ENCODE results near the gene CYP3A7. TPM values are rescaled to one million over a fixed set of nuclear protein-coding genes. Genes with fewer than 3 reads are reported as not detected.
"Not testable (repeated sequence)": the region's sequence is repeated elsewhere in the genome, so short reads cannot be mapped to it uniquely, and the experiment has no call there.

The CYP3A7 gene
- total RNA-seq, 2 donors from 2014 or later, result 0.34 to 0.39 TPM

DNA sequence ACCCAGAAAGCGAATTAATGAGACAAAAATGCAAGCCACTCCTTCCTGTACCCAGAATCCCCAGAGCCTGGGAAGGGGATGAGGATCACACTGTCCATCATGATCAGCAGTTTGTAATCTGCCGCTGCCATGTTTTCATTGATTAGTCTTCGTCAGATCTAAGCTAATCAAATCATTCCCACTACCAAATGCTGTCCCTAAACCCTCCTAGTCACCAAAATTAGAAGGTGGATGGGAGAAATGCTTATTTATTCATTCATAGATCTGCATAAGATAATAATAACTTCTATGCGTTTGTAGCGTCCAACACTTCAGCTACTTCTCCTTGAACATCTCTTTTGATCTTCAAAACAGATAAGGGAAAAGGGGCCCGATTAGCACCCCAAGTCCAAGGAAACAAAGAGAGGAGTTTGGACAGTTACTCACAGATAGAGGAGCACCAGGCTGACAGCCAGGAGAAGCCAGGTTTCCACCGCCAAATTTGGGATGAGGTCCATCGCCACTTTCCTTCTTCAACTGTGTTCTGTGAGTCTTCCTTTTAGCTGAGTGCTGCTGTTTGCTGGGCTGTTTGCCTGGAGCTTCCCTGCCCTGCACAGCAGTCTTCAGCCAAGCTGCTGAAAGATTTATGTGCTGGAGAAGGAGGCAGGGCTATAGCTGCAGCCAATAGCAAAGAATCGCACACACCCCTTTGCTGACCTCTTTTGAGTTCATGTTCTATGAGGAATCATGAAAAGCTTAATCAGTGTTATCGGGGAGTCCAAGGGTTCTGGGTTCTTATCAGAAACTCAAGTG lies 55.4 kb downstream of the CYP3A7 start, which contains the start of gene CYP3A5:
Gene CYP3A5, minus strand, starts transcription at position 597 of the 792 bp plus-strand sequence. Its CDS starts 100 bp downstream, at position 497.
- ATAC-seq, result peak; percentile 86
- DNase-seq, result peak; percentile 73 to 77
- intact Hi-C loops (cut with DNase I, micrococcal nuclease), result no loop called here

DNA sequence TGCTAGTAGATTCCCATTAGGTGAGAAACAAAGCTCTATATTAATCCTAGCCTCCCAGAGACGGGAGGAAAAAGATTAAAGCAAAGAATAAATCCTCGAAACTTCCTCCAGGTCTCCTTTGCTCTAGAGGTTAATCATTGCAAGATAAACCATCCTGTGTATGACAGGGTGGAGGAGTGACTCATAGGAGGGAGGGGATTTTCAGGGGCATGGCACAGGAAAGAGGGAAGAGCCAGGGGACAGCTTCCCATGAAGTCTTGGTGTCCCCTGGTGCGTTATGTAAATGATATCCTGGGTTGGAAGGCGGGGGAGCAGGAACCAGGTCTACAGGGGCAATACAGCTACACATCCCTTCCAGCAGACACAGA lies 56.0 kb downstream of the CYP3A7 start:
- intact Hi-C loops (cut with DNase I, micrococcal nuclease), result no loop called here
- peak; percentile 92 for ATAC-seq

DNA sequence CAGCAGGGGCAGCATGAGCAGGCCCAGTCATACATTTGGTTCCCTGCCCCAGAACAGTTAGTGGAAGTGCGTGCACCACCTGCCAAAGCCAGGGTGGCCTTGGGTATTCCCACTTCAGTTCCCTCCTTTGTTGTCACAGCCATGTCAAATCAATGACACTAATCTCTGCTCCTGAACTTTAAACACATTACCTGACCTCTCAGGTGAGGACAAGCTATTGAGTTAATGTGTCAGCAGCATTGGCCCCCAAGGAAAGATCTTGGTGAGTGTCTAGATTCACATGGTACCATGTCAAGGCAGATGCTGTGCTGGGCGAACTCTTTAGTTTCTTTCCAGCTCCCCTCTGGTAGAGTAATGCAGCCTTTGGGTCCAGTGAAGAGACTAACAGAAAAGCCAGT lies 57.3 kb downstream of the CYP3A7 start:
- intact Hi-C loops (cut with DNase I, micrococcal nuclease), result no loop called here
- no peak for DNase-seq
- no peak for ATAC-seq

More for the DNA sequence above, 56.0 kb downstream of the CYP3A7 start:
- peak; percentile 46 to 72 for DNase-seq

DNA sequence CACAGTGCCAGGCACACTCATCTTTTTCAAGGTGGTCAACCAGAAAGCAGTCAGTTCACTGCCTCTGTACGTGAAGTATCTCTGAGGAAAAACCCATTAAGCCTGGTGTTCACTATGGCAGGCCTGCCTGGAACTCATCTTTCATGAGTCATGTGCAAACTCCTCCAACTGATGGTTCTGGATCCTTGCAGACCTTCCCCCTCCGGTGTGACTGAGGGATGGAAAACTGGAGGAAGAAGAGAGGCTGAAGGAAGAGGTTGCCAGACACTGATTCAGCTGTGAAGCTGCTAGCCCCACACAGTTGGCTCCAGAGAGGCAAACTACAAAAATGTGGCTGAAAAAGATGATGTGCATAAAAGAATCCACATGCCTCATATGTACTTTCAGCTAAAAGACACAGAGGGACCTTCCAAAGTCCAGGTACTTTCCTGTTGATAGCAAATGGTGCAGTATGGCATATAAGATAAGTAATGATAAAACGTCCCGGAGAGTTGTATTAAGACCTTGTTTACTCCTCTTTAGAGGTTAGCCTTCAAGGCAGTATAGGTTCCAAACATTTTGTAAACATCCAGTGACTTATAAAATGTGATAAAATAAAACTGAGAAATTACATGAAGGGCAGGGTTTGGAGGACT lies 57.9 kb downstream of the CYP3A7 start:
- intact Hi-C loops (cut with DNase I, micrococcal nuclease), result no loop called here
- DNase-seq (no peak), ATAC-seq (no peak)

DNA sequence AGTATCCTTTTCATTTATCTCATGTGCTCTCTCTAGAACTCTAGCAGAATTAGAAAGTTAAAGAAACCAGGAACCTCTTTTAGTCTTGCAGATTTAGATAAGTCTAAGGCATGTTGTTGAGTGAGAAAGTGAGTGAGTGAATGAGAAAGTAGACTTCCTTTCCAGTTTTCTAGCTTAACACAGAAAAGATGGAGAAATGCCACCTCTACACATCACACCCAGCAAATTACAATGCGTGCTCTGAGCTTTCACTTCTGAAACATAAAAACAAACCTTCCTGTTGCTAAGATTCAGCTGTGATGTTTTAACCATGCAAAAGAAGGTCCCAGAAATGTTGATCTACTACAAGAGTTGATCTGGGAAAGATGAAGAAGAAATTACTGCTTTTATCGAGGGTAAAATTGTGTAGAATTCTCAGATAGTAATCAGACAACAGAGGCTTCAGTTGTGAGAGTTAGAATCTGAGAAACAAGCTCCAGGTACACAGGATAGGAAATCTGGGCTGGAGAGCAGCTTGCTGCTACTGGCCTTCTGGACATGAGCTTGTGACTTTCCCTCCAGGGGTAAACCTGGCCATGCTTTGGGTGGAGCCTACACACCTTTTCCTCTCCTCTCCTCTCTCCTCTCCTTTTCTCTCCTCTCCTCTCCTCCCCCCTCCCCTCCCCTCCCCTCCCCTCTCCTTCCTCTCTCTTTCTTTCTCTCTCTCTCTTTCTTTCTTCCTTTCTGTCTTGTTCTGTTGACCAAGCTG lies 59.8 kb downstream of the CYP3A7 start:
- DNase-seq (no peak), ATAC-seq (no peak)
- intact Hi-C loops (cut with DNase I, micrococcal nuclease), result no loop called here

DNA sequence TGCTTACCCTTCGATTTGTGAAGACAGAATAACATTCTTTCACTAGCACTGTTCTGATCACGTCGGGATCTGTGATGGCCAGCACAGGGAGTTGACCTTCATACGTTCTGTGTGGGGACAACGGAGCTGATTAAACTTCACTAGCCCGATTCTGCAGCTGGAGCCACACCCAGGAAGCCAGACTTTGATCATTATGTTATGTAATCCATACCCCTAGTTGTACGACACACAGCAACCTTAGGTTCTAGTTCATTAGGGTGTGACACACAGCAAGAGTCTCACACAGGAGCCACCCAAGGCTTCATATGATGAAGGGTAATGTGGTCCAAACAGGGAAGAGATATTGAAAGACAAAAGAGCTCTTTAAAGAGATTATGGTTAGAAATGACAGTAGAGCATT lies 62.4 kb downstream of the CYP3A7 start:
- DNase-seq (no peak), ATAC-seq (peak; percentile 80)
- intact Hi-C loops (cut with DNase I, micrococcal nuclease), result no loop called here

DNA sequence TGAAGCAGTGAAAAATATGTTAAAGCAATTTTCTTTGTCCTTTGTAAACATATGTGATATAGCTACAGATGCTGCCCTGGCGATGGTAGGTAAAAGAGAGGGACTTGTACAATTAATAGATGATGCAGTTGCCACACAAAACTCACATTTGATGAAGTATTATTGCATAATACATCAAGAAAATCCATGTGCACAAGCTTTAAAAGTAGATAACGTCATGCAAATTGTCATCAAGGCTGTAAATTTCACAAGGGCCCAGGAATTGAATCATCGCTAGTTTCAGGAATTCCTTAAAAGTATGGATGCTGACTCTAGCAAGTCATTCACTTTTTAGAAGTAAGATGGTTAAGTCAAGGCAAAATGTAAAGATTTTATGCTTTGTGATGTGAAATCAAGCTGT lies 65.2 kb downstream of the CYP3A7 start:
- DNase-seq (no peak), ATAC-seq (no peak)
- intact Hi-C loops (cut with DNase I, micrococcal nuclease), result no loop called here

DNA sequence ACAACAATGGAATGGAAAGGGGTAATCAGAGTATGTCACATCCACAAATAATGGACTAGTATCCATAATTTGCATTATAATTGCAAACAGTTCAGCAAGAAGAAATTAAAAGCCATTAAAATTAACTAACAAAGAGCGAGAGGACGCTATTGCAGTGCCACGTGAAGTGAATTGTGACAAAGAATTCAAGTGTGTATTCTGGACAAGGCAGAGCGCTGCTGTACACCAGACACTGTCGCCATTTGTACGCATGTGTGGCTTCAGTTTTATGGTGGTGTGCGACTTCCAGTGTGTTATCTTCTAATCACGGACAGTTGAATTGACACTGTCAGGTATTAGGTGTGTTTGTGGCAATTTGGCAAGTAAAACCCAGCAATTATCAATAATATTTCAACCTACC lies 66.5 kb downstream of the CYP3A7 start:
- intact Hi-C loops (cut with DNase I, micrococcal nuclease), result no loop called here
- no peak for DNase-seq
- no peak for ATAC-seq

DNA sequence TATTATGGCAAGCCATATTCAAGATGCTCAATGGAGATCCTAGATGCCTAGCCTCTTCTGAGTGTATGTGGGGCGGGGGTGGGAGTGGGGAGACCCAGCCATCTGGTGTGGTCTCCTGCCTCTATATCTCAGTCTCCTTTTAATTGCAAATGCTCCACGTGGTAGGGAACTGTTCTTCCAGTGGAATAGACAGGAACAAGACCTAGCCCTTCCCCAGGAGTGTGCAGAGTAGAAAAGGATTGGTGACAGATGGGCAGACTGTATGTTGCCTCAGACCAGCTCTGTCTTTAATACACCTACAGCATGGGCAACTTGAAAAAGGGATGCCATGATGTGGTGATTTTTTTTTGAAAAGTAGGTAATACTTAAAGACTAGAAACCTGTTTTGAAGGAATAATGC lies 67.8 kb downstream of the CYP3A7 start:
- DNase-seq (no peak), ATAC-seq (no peak)
- intact Hi-C loops (cut with DNase I, micrococcal nuclease), result no loop called here

DNA sequence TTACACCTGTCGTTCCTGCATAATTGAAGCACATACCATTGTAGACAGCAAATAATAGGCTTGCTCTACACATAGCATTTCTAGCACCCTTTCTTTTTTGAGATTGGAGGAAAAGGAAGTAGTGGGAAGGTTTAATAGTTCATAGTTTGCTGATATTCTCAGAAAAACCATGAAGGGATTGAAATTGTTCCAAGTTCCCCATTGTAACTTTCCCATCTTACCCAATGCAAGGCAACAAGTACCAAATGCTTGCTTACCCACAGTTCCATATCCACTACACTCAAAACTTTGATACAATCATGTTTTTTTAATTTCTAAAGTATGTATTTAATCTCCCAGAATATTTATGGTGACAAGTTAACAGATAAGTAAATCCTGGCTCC lies 69.0 kb downstream of the CYP3A7 start:
- ATAC-seq, result no peak
- intact Hi-C loops (cut with DNase I, micrococcal nuclease), result no loop called here

DNA sequence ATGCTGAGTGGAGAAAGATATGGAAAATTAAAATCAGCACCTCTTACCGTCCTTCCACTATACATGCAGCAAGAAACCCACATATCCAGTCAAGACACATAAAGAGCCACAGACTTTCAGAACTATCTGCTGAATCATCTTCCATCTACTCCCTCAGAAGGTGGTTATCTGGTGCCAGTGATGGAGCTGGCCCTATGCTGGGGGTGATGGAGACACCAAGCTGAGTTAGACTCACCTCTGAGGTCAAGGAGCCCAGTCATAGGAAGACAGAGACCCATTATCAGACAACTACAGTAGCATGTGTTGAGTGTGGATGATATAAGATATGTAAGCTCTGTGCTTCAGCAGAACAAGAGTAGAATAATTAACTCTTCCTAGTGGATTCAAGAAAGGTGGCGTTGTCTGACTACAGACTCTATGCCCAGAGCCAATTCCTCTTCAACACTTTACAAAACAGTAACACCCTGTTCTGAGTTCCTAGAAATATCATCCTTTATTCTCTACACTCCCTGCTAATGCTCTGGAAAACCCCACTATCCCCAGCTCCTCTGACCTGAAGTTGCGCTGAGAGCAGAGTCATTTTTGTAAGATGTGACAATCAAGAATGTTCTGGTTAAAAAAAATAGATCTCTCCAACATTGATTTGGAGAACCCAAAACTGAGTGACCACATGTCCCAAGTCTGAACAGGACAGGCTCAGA lies 69.5 kb downstream of the CYP3A7 start:
- no peak for DNase-seq
- intact Hi-C loops (cut with DNase I, micrococcal nuclease), result no loop called here
- no peak for ATAC-seq

More for the DNA sequence above, 69.0 kb downstream of the CYP3A7 start:
- no peak for DNase-seq

DNA sequence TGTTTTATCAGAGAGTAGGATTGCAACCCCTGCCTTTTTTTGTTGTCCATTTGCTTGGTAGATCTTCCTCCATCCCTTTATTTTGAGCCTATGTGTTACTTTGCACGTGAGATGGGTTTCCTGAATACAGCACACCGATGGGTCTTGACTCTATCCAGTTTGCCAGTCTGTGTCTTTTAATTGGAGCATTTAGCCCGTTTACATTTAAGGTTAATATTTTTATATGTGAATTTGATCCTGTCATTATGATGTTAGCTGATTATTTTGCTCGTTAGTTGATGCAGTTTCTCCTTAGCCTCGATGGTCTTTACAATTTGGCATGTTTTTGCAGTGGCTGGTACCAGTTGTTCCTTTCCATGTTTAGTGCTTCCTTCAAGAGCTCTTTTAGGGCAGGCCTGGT lies 77.1 kb downstream of the CYP3A7 start:
- intact Hi-C loops (cut with DNase I, micrococcal nuclease); DNase-seq; ATAC-seq: not testable (repeated sequence)

Other genes starting within 250 kb of the CYP3A7 start
- gene ZNF394, start 234.9 kb downstream of the CYP3A7 start, total RNA-seq, result 10 to 100 TPM; 32.0 to 37.2 TPM
- gene ZKSCAN5, start 230.5 kb downstream of the CYP3A7 start, total RNA-seq, result 1 to 10 TPM; 5.2 to 5.9 TPM
- 1 to 10 TPM; 3.7 to 4.0 TPM for gene FAM200A, start 183.1 kb downstream of the CYP3A7 start, total RNA-seq
- 10 to 100 TPM; 69.9 to 71.7 TPM for gene ZNF655, start 176.6 kb downstream of the CYP3A7 start, total RNA-seq
- under 1 TPM in 1 of 2 donors, not detected in 1; 0.45 TPM for gene TMEM225B, start 136.9 kb downstream of the CYP3A7 start, total RNA-seq
- gene ZSCAN25, start 118.2 kb downstream of the CYP3A7 start, total RNA-seq, result 10 to 100 TPM; 10.8 to 16.0 TPM
- gene CYP3A5, start 55.2 kb downstream of the CYP3A7 start, total RNA-seq, result 100 to 1,000 TPM; 112 to 144 TPM
- 10 to 100 TPM in 1 of 2 donors, 1 to 10 TPM in 1; 4.9 to 12.9 TPM for gene CYP3A4, start 49.0 kb upstream of the CYP3A7 start, total RNA-seq
- not detected for gene CYP3A43, start 92.8 kb upstream of the CYP3A7 start, total RNA-seq
- not detected for gene OR2AE1, start 141.8 kb upstream of the CYP3A7 start, total RNA-seq
- gene TRIM4, start 184.3 kb upstream of the CYP3A7 start, total RNA-seq, result 10 to 100 TPM; 21.5 to 23.8 TPM
- not detected for gene GJC3, start 194.4 kb upstream of the CYP3A7 start, total RNA-seq
- gene AZGP1, start 240.8 kb upstream of the CYP3A7 start, total RNA-seq, result 1 to 10 TPM; 3.4 to 4.8 TPM